H1 (cell line): ENCODE results near the gene EIF1AX. TPM values are rescaled to one million over a fixed set of nuclear protein-coding genes. Genes with fewer than 3 reads are reported as not detected.

ENCODE experiments used
- CTCF ChIA-PET: fragments of 300-600 bp; sonication (Branson Sonifier 250); formaldehyde crosslinking; loops from one replicate; lab custom pipeline; 2021; ENCODE audit not compliant: partially characterized antibody; lab: Charles Lee
- POLR2A ChIA-PET: fragments of 300-600 bp; sonication (Branson Sonifier 250); formaldehyde crosslinking; loops from one replicate; lab custom pipeline; 2021; ENCODE audit warnings: inconsistent platforms; ENCODE audit not compliant: partially characterized antibody; lab: Charles Lee
- DNase-seq, 2 experiments: peaks; one replicate each; pipeline versions ENCODE4 v3.0.0 to v3.0.0-alpha.2; 2010 to 2022; ENCODE audit warnings: low spot score in 2 of 2, low read depth in 1 of 2, mixed read lengths in 1 of 2
- FAIRE-seq: peaks from 2 replicates; lab custom pipeline; 2011; peaks lifted over from hg19 to GRCh38; lab: Jason Lieb, UNC
- H2AFZ ChIP-seq: 2 replicates; pipeline ENCODE4 v1.8.1; 2012; ENCODE audit warnings: low read length, inconsistent platforms
- H2AK5ac ChIP-seq: 2 replicates; pipeline ENCODE4 v1.6.1; 2013; ENCODE audit warnings: low read depth, low read length
- H2BK120ac ChIP-seq: replicated peaks from 2 replicates; pipeline ENCODE3; 2013; ENCODE audit warnings: low read depth, low read length, inconsistent platforms
- H2BK12ac ChIP-seq: 2 replicates; pipeline ENCODE4 v1.6.1; 2013; ENCODE audit warnings: low read depth, low read length
- H2BK15ac ChIP-seq: 2 replicates; pipeline ENCODE4 v1.6.1; 2013; ENCODE audit warnings: low read length
- H2BK20ac ChIP-seq: 2 replicates; pipeline ENCODE4 v1.6.1; 2013; ENCODE audit warnings: low read length
- H2BK5ac ChIP-seq: 2 replicates; pipeline ENCODE4 v1.6.1; 2013; ENCODE audit warnings: low read depth, low read length
- H3K14ac ChIP-seq: 2 replicates; pipeline ENCODE4 v1.6.1; 2013; ENCODE audit warnings: inconsistent platforms; ENCODE audit not compliant: insufficient read length
- H3K18ac ChIP-seq: 2 replicates; pipeline ENCODE4 v1.6.1; 2013; ENCODE audit warnings: low read length; ENCODE audit errors: extremely low read depth
- H3K23ac ChIP-seq: 2 replicates; pipeline ENCODE4 v1.6.1; 2013; ENCODE audit warnings: inconsistent platforms; ENCODE audit not compliant: insufficient read length
- H3K23me2 ChIP-seq: 2 replicates; pipeline ENCODE4 v1.6.1; 2013; ENCODE audit warnings: low read depth, low read length
- H3K27ac ChIP-seq: 2 replicates; pipeline ENCODE4 v1.6.1; 2011; ENCODE audit warnings: low read depth, low read length, inconsistent platforms
- H3K27me3 ChIP-seq, 4 experiments: replicated peaks in 1 of 4; 1 replicate in 1 of 4; 2 replicates in 3 of 4; pipeline versions ENCODE4 v1.6.1 to v1.8.1; 2011 to 2013; ENCODE audit warnings: low read length in 3 of 4, mild to moderate bottlenecking in 3 of 4, inconsistent platforms in 2 of 4, mixed read lengths in 2 of 4, moderate library complexity in 1 of 4; ENCODE audit not compliant: control insufficient read depth in 3 of 4, insufficient read depth in 3 of 4; ENCODE audit errors: extremely low read depth in 1 of 4
- H3K36me3 ChIP-seq, 4 experiments: 2 replicates each; pipeline versions ENCODE4 v1.6.1 to v1.8.1; 2011 to 2013; ENCODE audit warnings: mild to moderate bottlenecking in 4 of 4, low read length in 3 of 4, moderate library complexity in 2 of 4, control low read depth in 1 of 4, inconsistent platforms in 1 of 4; ENCODE audit not compliant: insufficient read depth in 4 of 4, control insufficient read depth in 2 of 4
- H3K4ac ChIP-seq: replicated peaks from 2 replicates; pipeline ENCODE3; 2013; ENCODE audit warnings: low read length, low read depth, mixed read lengths, inconsistent platforms; ENCODE audit not compliant: insufficient read length
- H3K4me1 ChIP-seq, 4 experiments: replicated peaks in 1 of 4; 1 replicate in 1 of 4; 2 replicates in 3 of 4; pipeline versions ENCODE4 v1.6.1 to v1.8.1; 2011 to 2013; ENCODE audit warnings: low read length in 3 of 4, inconsistent platforms in 2 of 4, mixed read lengths in 1 of 4; ENCODE audit not compliant: insufficient read depth in 4 of 4, control insufficient read depth in 3 of 4
- H3K4me2 ChIP-seq, 2 experiments: 2 replicates each; pipeline versions ENCODE4 v1.6.1 to v1.8.1; 2011 to 2013; ENCODE audit warnings: low read depth in 2 of 2, low read length in 2 of 2, control low read depth in 1 of 2, inconsistent platforms in 1 of 2, mild to moderate bottlenecking in 1 of 2; ENCODE audit not compliant: insufficient read depth in 1 of 2
- H3K4me3 ChIP-seq, 4 experiments: fragments of 200-600, 300-600 bp in 1 of 4; sonication (generic), shearing (Covaris generic), sonication (Bioruptor Twin) in 1 of 4; 2 replicates each; pipeline versions ENCODE4 v1.5.1 to v1.8.1; 2011 to 2016; ENCODE audit warnings: low read length in 4 of 4, low read depth in 3 of 4, control low read depth in 2 of 4, inconsistent platforms in 2 of 4, mild to moderate bottlenecking in 2 of 4, mixed read lengths in 1 of 4, moderate library complexity in 1 of 4; ENCODE audit not compliant: insufficient read depth in 2 of 4; ENCODE audit errors: extremely low read depth in 1 of 4
- H3K56ac ChIP-seq: replicated peaks from 2 replicates; pipeline ENCODE3; 2013; ENCODE audit warnings: low read depth, mild to moderate bottlenecking, mixed read lengths, low read length, inconsistent platforms; ENCODE audit not compliant: insufficient read length
- H3K79me1 ChIP-seq: 2 replicates; pipeline ENCODE4 v1.6.1; 2013; ENCODE audit warnings: low read depth, low read length, control low read depth
- H3K79me2 ChIP-seq, 2 experiments: 2 replicates each; pipeline versions ENCODE4 v1.6.1 to v1.8.1; 2012 to 2013; ENCODE audit warnings: low read length in 2 of 2, mild to moderate bottlenecking in 2 of 2, inconsistent platforms in 1 of 2; ENCODE audit not compliant: insufficient read depth in 2 of 2, control insufficient read depth in 1 of 2
- H3K9ac ChIP-seq, 4 experiments: replicated peaks in 1 of 4; 1 replicate in 1 of 4; 2 replicates in 3 of 4; pipeline versions ENCODE4 v1.6.1 to v1.8.1; 2011 to 2013; ENCODE audit warnings: low read depth in 3 of 4, low read length in 3 of 4, control low read depth in 2 of 4, mild to moderate bottlenecking in 2 of 4, moderate library complexity in 2 of 4, inconsistent platforms in 1 of 4; ENCODE audit errors: extremely low read depth in 1 of 4
- H3K9me3 ChIP-seq, 2 experiments: 2 replicates each; pipeline versions ENCODE4 v1.6.1 to v1.8.1; 2012 to 2013; ENCODE audit warnings: mild to moderate bottlenecking in 2 of 2, moderate library complexity in 2 of 2, control low read depth in 1 of 2, inconsistent platforms in 1 of 2, low read depth in 1 of 2, low read length in 1 of 2, mixed read lengths in 1 of 2; ENCODE audit not compliant: insufficient read depth in 2 of 2
- H4K20me1 ChIP-seq, 2 experiments: replicated peaks in 1 of 2; 2 replicates each; pipeline versions ENCODE3 to v1.8.1; 2011 to 2013; ENCODE audit warnings: inconsistent platforms in 2 of 2, low read length in 2 of 2, mild to moderate bottlenecking in 1 of 2; ENCODE audit not compliant: insufficient read depth in 2 of 2, control insufficient read depth in 1 of 2
- H4K5ac ChIP-seq: 2 replicates; pipeline ENCODE4 v1.6.1; 2013; ENCODE audit warnings: low read length, low read depth, mixed read lengths, inconsistent platforms; ENCODE audit not compliant: insufficient read length
- H4K8ac ChIP-seq: 2 replicates; pipeline ENCODE4 v1.8.0; 2013; ENCODE audit warnings: mild to moderate bottlenecking, moderate library complexity, low read length, inconsistent platforms; ENCODE audit not compliant: insufficient read depth; ENCODE audit errors: extremely low read depth
- H4K91ac ChIP-seq: replicated peaks from 2 replicates; pipeline ENCODE3; 2013; ENCODE audit warnings: low read length, mixed read lengths, inconsistent platforms; ENCODE audit not compliant: insufficient read length
- ATF2 ChIP-seq: IDR thresholded peaks from 2 replicates; pipeline ENCODE4 v1.6.1; 2012; ENCODE audit warnings: low read length, inconsistent platforms
- ATF3 ChIP-seq: IDR thresholded peaks from 2 replicates; pipeline ENCODE4 v1.6.1; 2011; ENCODE audit warnings: low read depth, mild to moderate bottlenecking, low read length; ENCODE audit not compliant: insufficient read depth
- CBX5 ChIP-seq: fragments of 300-800, 300-1000 bp; sonication (generic); IDR thresholded peaks from 2 replicates; pipeline ENCODE4 v1.7.1; 2016; ENCODE audit warnings: antibody characterized with exemption, low read length, low read depth
- EGR1 ChIP-seq: IDR thresholded peaks from 2 replicates; pipeline ENCODE4 v1.6.1; 2011; ENCODE audit warnings: low read depth, low read length, borderline replicate concordance
- HDAC6 ChIP-seq: IDR thresholded peaks from one replicate; pipeline ENCODE4 v1.7.1; 2012; ENCODE audit warnings: low read depth, mild to moderate bottlenecking, inconsistent platforms, low read length, moderate library complexity
- KDM4A ChIP-seq: IDR thresholded peaks from one replicate; pipeline ENCODE4 v1.7.1; 2012; ENCODE audit warnings: low read depth, mild to moderate bottlenecking, moderate library complexity, low read length, inconsistent platforms; ENCODE audit not compliant: severe bottlenecking
- RXRA ChIP-seq: IDR thresholded peaks from 2 replicates; pipeline ENCODE4 v1.6.1; 2011; ENCODE audit warnings: low read depth, mild to moderate bottlenecking, low read length, moderate library complexity; ENCODE audit not compliant: insufficient read depth
- SIN3A ChIP-seq, 2 experiments: IDR thresholded peaks in 1 of 2; conservative IDR thresholded peaks in 1 of 2; 2 replicates each; pipeline ENCODE4 v1.6.1; 2011 to 2012; ENCODE audit warnings: low read length in 2 of 2, improper control_type of control experiment in 1 of 2, low read depth in 1 of 2, mild to moderate bottlenecking in 1 of 2
- SP2 ChIP-seq: IDR thresholded peaks from 2 replicates; pipeline ENCODE4 v1.6.1; 2012; ENCODE audit warnings: mild to moderate bottlenecking, low read length, inconsistent platforms
- TAF7 ChIP-seq: optimal IDR thresholded peaks from 2 replicates; pipeline ENCODE3; 2011; ENCODE audit warnings: low read depth, mild to moderate bottlenecking, inconsistent platforms, low read length, moderate library complexity, borderline replicate concordance
- TCF12 ChIP-seq: IDR thresholded peaks from 2 replicates; pipeline ENCODE4 v1.6.1; 2011; ENCODE audit warnings: low read depth, mild to moderate bottlenecking, low read length
- ZNF274 ChIP-seq: IDR thresholded peaks from 2 replicates; pipeline ENCODE4 v1.7.0; 2012; ENCODE audit warnings: low read length, borderline replicate concordance; ENCODE audit errors: extremely low read depth
- WGBS, 2 experiments: shearing (Covaris generic) in 1 of 2; methylation state at CpG; one replicate each; pipeline versions ENCODE4 v1.1.6 to v1.1.7; 2013 to 2015; ENCODE audit warnings: low lambda C conversion rate in 2 of 2, mixed read lengths in 2 of 2, inconsistent platforms in 1 of 2, low coverage in 1 of 2, missing lambda C conversion rate in 1 of 2; ENCODE audit not compliant: insufficient replicate concordance in 2 of 2, insufficient coverage in 1 of 2, insufficient read length in 1 of 2; ENCODE audit errors: extremely low coverage in 1 of 2, missing lambda C conversion rate in 1 of 2; 5-methylcytosine and 5-hydroxymethylcytosine counted together
- polyA plus RNA-seq, 7 experiments: library from polyadenylated mRNA; depleted of rRNA in 3 of 7; stranded (reverse) in 5 of 7; unstranded in 2 of 7; fragments of >200 nt in 5 of 7; fragments of 200-250 nt in 2 of 7; gene quantifications; 1 replicate in 5 of 7; 2 replicates in 1 of 7; 4 replicates in 1 of 7; pipeline versions ENCODE4 v1.2.1 to v1.2.3, GENCODE V29; 2011 to 2013; ENCODE audit warnings: missing spikeins in 2 of 7, mixed read lengths in 2 of 7
- total RNA-seq: library from RNA; stranded (reverse); fragmentation: NEBNext Ultra II Directional; extraction: Animal tissue kit (Norgen Biotek cat#: 25700); gene quantifications from 2 replicates; pipeline ENCODE4 v1.2.1, GENCODE V29; 2021

The EIF1AX gene
- total and polyA plus RNA-seq, 2 of the 8 experiments (the other 6 are each of a cell fraction or from before 2014, with no cell fraction given), result 34.0 to 175 TPM

- no peak overlapping the region for H3K18ac ChIP-seq
- no peak overlapping the region for H4K8ac ChIP-seq
- H2BK12ac ChIP-seq, result no peak overlapping the region
- ChIA-PET CTCF (no interaction called here), POLR2A (no interaction called here)
- H3K14ac ChIP-seq, result no peak overlapping the region
- no peak overlapping the region for H2AK5ac ChIP-seq
- DNase-seq, result no peak
- H2AFZ ChIP-seq, result no peak overlapping the region
- no peaks in the 10 kb centered on the region for H3K9me3 ChIP-seq
- H4K5ac ChIP-seq, result no peak overlapping the region
- H3K4me2 ChIP-seq, result no peak overlapping the region
- H3K27me3 ChIP-seq, result no peaks in the 10 kb centered on the region
- FAIRE-seq, result no peak
- no peaks in the 10 kb centered on the region for H3K23me2 ChIP-seq
- H3K56ac ChIP-seq, result no peak overlapping the region
- H3K9ac ChIP-seq, result no peak overlapping the region
- H3K23ac ChIP-seq, result no peak overlapping the region
- no peaks in the 10 kb centered on the region for H4K20me1 ChIP-seq
- no peak overlapping the region for H3K4ac ChIP-seq
- H3K27ac ChIP-seq, result no peak overlapping the region
- no peak overlapping the region for H2BK15ac ChIP-seq
- no peak overlapping the region for H2BK5ac ChIP-seq
- 75% methylated on average over 1 of the region's 2 CpGs; no CpG with 5 or more reads in 1 of the 2 experiments for WGBS, 2 experiments
- H3K4me1 ChIP-seq, result no peaks in the 10 kb centered on the region
- H4K91ac ChIP-seq, result no peak overlapping the region
- H3K36me3 ChIP-seq, result peaks cover 0 to 4% (median 2%) of the 10 kb centered on the region in 4 experiments; a peak in 3 of 8 replicates
- no peak overlapping the region for H2BK20ac ChIP-seq
- no peak overlapping the region for H3K4me3 ChIP-seq
- no peaks in the 10 kb centered on the region for H3K79me2 ChIP-seq
- H3K79me1 ChIP-seq, result no peaks in the 10 kb centered on the region
- no peak overlapping the region for H2BK120ac ChIP-seq
- TF ChIP-seq RXRA, result no peak
- TF ChIP-seq HDAC6, result no peak
- no peak for TF ChIP-seq CBX5
- TF ChIP-seq EGR1, result no peak
- TF ChIP-seq ATF2, result no peak
- no peak for TF ChIP-seq KDM4A
- TF ChIP-seq ATF3, result no peak
- no peak for TF ChIP-seq TCF12
- no peak for TF ChIP-seq SIN3A (conservative IDR thresholded peaks at IDR 0.05 in 1 of 2, IDR thresholded peaks at IDR 0.05 in 1 of 2; ENCODE audit: low read depth in 1 of 2, low read length in 2 of 2)
- no peak for TF ChIP-seq TAF7
- no peak for TF ChIP-seq ZNF274
- no peak for TF ChIP-seq SP2
Observed at GRCh38 chrX:20149326-20149725, 7.7 kb upstream of the EIF1AX start.
